SU-DHL-6 (cell line): ENCODE data around the gene AUH.

Experiments
- H2AFZ ChIP-seq: fragments of 200-600 bp; sonication (generic); 2 replicates; pipeline ENCODE4 v1.6.1; 2014; ENCODE audit warnings: low read depth, mild to moderate bottlenecking, moderate library complexity, mixed read lengths, antibody characterized with exemption, low read length; ENCODE audit not compliant: severe bottlenecking
- H3F3A ChIP-seq: fragments of 200-600 bp; shearing (Covaris generic); 2 replicates; pipeline ENCODE4 v1.6.0; 2016; ENCODE audit warnings: antibody characterized with exemption, mild to moderate bottlenecking; ENCODE audit not compliant: insufficient read depth
- H3K27ac ChIP-seq: fragments of 200-600 bp; sonication (generic); 2 replicates; pipeline ENCODE4 v1.5.1; 2016; ENCODE audit warnings: low read depth, mild to moderate bottlenecking, low read length, moderate library complexity, mixed read lengths
- H3K27me3 ChIP-seq: fragments of 200-600 bp; sonication (generic), shearing (Covaris generic); 2 replicates; pipeline ENCODE4 v1.6.0; 2014; ENCODE audit warnings: mild to moderate bottlenecking, low read length
- H3K36me3 ChIP-seq: fragments of 200-600 bp; sonication (generic); 2 replicates; pipeline ENCODE4 v1.6.1; 2014; ENCODE audit warnings: mild to moderate bottlenecking, low read length, mixed read lengths
- H3K4me2 ChIP-seq: fragments of 300-600, 200-600 bp; shearing (Covaris generic), sonication (generic); 2 replicates; pipeline ENCODE4 v1.6.0; 2014; ENCODE audit warnings: low read length, low read depth, mild to moderate bottlenecking; ENCODE audit not compliant: poor library complexity, severe bottlenecking
- H3K4me3 ChIP-seq: fragments of 200-600 bp; sonication (generic); 2 replicates; pipeline ENCODE4 v1.5.1; 2014; ENCODE audit warnings: antibody characterized with exemption, low read length, mild to moderate bottlenecking, mixed read lengths; ENCODE audit not compliant: insufficient read depth, poor library complexity, severe bottlenecking
- H3K79me2 ChIP-seq: fragments of 200-600 bp; sonication (generic); 2 replicates; pipeline ENCODE4 v1.6.1; 2014; ENCODE audit warnings: mild to moderate bottlenecking, low read length, moderate library complexity; ENCODE audit not compliant: insufficient read depth
- H3K9ac ChIP-seq: fragments of 200-600 bp; sonication (generic); 2 replicates; pipeline ENCODE4 v1.7.0; 2014; ENCODE audit warnings: mild to moderate bottlenecking, low read length
- H3K9me2 ChIP-seq: fragments of 200-600 bp; sonication (generic); replicated peaks from 2 replicates; pipeline ENCODE4 v1.6.1; 2014; ENCODE audit warnings: low read length; ENCODE audit not compliant: insufficient read depth
- H3K9me3 ChIP-seq: fragments of 200-600 bp; sonication (generic); 2 replicates; pipeline ENCODE4 v1.6.1; 2014; ENCODE audit warnings: low read length, mixed read lengths; ENCODE audit not compliant: insufficient read depth
- H4K20me1 ChIP-seq: fragments of 200-600 bp; sonication (generic); 2 replicates; pipeline ENCODE4 v1.6.1; 2014; ENCODE audit warnings: low read depth, mild to moderate bottlenecking, antibody characterized with exemption, low read length, moderate library complexity, mixed read lengths
- CTCF ChIP-seq: fragments of 200-600 bp; sonication (generic); IDR thresholded peaks from one replicate; pipeline ENCODE4 v1.5.1; 2017; ENCODE audit warnings: antibody characterized with exemption, mild to moderate bottlenecking, low read length, moderate library complexity; ENCODE audit not compliant: insufficient read depth, poor library complexity, severe bottlenecking
- EZH2phosphoT487 ChIP-seq: fragments of 200-600 bp; sonication (generic), shearing (Covaris generic); conservative IDR thresholded peaks from 2 replicates; pipeline ENCODE4 v1.6.1; 2018; ENCODE audit warnings: mild to moderate bottlenecking, antibody characterized with exemption, low read length, moderate library complexity, mixed read lengths

Gene AUH

GRCh38 chr9:91301161-91301560, 60.6 kb downstream of the AUH start:
- no peak overlapping the region for H3K9ac ChIP-seq

GRCh38 chr9:91298311-91298710, 63.4 kb downstream of the AUH start:
- no peaks in the 10 kb centered on the region for H3K9me2 ChIP-seq
- H3K4me2 ChIP-seq = no peak overlapping the region
- no peaks in the 10 kb centered on the region for H3K79me2 ChIP-seq
- H3F3A ChIP-seq = no peaks in the 10 kb centered on the region
- H3K4me3 ChIP-seq = no peak overlapping the region
- no peaks in the 10 kb centered on the region for H3K9me3 ChIP-seq
- no peaks in the 10 kb centered on the region for H4K20me1 ChIP-seq
- no peak overlapping the region for H3K27ac ChIP-seq
- H3K27me3 ChIP-seq = no peaks in the 10 kb centered on the region
- no peak overlapping the region for H2AFZ ChIP-seq
- no peak for TF ChIP-seq CTCF
- TF ChIP-seq EZH2phosphoT487 = no peak
- H3K9ac ChIP-seq = no peak overlapping the region
- no peaks in the 10 kb centered on the region for H3K36me3 ChIP-seq

More at GRCh38 chr9:91301161-91301560, 60.6 kb downstream of the AUH start:
- Histone ChIP-seq H2AFZ (no peak overlapping the region), H4K20me1 (no peaks in the 10 kb centered on the region), H3K4me3 (no peak overlapping the region), H3F3A (no peaks in the 10 kb centered on the region), H3K9me2 (no peaks in the 10 kb centered on the region), H3K9me3 (no peaks in the 10 kb centered on the region), H3K4me2 (no peak overlapping the region), H3K27me3 (no peaks in the 10 kb centered on the region), H3K79me2 (no peaks in the 10 kb centered on the region), H3K27ac (no peak overlapping the region), H3K36me3 (no peaks in the 10 kb centered on the region)
- TF ChIP-seq EZH2phosphoT487 = no peak
- no peak for TF ChIP-seq CTCF

DNA sequence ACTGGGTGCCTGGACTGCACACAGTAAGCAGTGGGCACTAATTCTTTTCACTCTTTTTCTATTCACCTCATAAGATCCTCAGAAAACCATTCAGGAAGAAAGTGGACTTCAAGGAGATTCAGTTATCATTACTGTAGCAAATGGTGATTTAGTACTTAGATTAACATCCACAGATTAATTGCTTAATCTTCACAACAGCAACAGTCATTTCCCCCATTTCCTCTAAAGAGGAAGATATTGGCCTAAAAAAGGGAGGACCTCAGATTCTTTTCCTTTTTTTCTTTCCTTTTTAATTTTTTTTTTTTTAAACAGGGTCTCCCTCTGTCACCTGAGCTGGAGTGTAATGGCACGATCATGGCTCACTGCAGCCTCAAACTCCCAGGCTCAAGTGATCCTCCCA, 64.4 kb downstream of the AUH start:
- H3K36me3 ChIP-seq = no peaks in the 10 kb centered on the region
- no peaks in the 10 kb centered on the region for H4K20me1 ChIP-seq
- no peak overlapping the region for H2AFZ ChIP-seq
- no peaks in the 10 kb centered on the region for H3F3A ChIP-seq
- no peak overlapping the region for H3K4me3 ChIP-seq
- H3K27ac ChIP-seq = no peak overlapping the region
- no peak for TF ChIP-seq EZH2phosphoT487
- TF ChIP-seq CTCF = no peak
- H3K4me2 ChIP-seq = no peak overlapping the region
- H3K27me3 ChIP-seq = no peaks in the 10 kb centered on the region
- no peaks in the 10 kb centered on the region for H3K9me2 ChIP-seq
- no peaks in the 10 kb centered on the region for H3K79me2 ChIP-seq
- no peak overlapping the region for H3K9ac ChIP-seq
- H3K9me3 ChIP-seq = no peaks in the 10 kb centered on the region
